ENCODE measurements around the gene WNT4. TPM values are rescaled to one million over a fixed set of nuclear protein-coding genes. Genes with fewer than 3 reads are reported as not detected.
A peak's percentile ranks its signal among the peaks of the same experiment; 100 is the strongest.

WNT4 gene
- total RNA-seq = 7.7 TPM

DNA sequence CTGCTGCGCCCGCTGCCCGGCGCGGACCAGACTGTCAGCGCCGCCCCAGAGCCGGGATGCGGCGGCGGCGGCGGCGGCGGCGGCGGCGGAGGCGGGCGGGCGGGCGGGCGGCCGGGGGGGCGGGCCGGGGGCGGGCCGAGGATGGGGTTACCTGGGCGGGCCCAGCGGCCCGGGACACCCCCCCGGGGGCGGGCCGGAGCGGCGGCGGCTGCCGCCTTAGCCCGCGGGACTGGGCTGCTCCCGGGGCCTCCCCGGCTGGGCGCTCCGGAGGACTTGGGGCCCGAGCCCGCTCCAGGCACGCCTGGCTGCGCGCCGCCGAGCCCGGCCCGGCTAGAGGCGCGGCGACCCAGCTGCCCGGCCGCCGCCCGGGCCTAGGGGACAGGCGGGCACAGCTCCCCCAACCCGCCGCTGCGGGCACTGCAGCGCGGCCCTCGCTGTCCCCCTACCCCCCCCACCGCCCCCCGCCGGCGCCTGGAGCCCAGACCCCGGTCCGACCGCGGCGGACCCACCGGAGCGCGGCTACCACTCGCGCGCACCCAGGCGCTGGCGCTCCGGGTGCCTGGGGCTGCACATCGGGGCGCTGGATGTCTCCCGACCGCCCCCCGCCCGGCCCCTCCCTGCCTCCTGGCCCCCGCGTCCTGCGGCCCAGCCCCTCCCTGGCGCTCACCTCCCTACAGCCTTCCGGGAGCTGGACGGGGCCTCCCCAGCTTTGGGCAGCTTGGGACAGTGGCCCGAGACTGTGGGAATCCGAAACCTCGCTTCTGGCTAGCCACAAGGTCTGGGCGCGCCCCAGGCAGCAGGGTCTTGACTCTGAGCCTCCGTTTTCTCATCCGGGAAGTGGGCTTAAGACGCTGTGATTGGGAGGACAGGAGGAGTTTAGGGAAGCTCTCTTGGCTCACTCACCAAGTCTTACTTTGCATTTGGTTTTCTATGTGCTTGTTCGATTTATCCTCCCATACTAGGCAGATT lies at the start of gene WNT4:
TSS of gene WNT4 (minus strand) at position 33 of the 969 bp plus-strand sequence. CDS start 175 bp downstream, outside the sequence.
- ATAC-seq = peak; percentile 77

DNA sequence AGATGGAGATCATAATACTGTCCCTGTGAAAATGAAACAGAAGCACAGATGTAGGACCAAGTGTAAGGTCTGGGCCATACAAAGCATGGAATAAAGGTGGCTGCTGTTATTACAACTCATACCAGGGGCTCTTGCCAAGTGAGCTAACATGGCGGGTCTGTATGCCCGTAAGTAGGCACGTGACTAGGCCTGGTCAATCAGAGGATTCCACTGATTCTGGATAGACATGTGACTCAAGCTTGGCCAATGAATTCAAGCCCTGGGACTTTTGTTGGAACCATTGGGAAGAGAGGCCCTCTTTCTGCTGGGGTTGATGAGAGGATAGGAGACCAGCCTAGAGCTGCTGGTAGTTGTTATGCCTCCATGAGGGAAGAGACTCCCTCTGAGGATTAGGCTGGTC lies 47.8 kb upstream of the WNT4 start:
- no peak for ATAC-seq

DNA sequence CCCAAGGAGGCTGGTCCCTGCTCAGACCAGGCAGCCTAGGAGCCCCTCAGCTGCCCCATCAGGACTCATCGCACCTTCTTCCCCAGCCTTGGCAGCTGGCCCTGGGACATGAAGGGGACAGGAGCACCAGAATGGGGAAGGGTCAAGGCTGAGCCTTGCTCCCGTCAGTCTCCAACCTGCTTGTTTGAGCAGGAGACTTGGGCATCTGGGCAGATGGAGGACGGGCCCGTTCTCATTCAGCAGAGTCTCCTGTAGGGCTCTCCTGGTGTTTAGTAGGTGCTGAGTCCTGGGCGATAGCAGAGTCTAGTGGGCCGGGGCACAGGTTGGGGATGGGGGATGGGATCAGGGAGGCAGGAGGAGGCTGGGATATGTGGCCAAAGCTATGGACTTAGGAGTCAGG lies 47.4 kb upstream of the WNT4 start:
- ATAC-seq = no peak

DNA sequence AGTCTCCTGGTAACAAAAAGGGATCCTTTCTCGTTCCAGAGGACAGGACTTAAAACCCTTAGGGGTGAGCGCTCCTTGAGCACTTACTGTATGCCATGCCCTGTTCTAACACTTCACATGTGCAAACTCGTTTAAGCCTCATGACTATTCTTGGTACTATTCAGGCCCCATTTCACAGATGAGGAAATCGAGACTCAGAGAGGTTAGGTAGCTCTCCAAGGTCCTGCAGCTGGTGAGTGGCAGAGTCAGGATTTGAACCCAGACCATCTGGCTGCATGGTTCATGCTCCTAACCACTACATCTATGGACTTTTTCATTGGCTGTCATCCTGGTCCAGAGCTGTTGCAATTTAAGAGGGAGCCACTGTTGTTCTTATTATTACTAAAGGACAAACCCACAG lies 46.7 kb upstream of the WNT4 start:
- no peak for ATAC-seq

DNA sequence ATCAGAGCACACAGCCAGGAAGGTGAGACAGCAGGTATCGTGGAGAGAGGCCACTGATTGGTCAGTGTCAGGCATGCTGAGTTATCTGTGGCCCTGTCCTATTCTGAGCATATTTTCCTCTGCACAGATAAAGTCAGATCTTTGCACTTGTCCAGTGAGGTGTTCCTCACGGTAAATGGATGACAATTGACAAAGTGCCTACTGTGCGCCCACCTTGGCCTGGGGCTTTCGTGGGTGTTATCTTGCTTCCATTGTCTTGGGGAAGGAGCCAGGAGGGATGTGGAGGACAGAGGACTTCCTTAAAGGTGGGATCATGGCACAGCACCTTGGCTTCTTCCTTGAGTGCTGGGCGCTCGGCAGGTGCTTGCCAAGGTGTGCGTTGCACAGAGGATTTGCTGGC lies 46.0 kb upstream of the WNT4 start:
- ATAC-seq = no peak

DNA sequence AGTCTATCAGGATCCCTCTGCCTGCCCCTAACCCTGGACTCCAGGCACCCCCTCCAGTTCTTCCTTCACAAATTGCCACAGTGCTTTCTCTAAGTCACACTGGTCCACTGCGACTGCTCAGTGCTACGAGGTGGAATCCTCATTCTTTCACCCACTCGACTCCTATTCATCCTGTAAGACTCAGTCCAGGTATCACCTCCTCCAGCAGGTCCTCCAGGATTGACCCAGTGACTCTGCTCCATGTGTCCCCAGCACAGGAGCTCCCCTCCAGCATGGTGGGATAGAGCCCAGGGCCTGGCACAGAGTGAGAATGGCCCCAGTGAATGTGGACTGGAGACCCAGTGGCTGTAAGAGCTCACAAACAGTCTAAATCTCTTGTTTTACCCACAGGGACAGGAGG lies 45.5 kb upstream of the WNT4 start:
- no peak for ATAC-seq

DNA sequence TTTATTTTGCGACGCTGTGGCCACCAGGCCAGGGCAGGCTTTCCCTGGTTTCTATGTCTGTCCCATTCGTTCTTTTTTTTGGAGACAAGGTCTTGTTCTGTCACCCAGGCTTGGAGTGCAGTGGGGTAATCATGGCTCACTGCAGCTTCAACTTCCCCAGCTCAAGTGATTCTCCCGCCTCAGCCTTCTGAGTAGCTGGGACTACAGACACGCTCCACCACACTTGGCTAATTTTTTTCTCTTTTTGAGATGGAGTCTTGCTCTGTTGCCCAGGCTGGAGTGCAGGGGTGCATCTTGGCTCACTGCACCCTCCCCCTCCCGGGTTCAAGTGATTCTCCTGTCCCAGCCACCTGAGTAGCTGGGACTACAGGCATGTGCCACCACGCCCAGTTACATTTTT lies 43.4 kb upstream of the WNT4 start:
- no peak for ATAC-seq

DNA sequence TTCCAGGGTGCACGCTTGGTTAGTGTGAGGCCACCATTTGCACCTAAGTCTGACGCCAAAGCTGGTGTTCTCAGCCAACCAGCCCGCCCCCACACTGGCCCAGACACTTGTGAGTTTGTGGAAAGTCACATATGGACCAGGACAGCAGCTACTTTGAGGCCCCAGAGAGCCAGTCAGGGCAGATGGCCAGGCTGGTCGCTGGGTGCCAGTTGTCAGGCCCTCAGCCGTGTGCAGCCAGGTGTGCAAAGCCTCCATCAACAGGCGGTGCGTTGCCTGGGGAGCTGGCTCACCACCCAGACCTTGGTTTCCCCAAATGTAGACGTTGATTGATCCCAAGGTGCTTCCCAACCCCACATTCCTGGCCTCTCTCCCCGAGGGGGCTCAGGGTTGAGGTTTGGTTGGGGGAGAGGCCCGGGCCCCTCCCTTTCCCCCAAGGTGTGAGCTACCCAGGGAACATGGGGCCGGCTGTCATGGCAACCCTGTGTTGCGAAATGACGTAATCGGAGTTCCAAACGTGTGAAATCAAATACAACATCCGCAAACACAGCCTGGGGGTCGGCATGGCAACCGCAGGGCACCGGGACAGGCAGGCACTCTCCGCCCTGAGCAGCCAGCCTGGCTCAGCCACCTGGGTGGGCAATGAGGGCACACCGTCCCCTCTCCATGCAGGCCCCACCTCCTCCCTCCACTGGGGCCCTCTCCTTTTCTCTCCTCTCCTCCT lies 42.2 kb upstream of the WNT4 start:
- ATAC-seq = no peak

DNA sequence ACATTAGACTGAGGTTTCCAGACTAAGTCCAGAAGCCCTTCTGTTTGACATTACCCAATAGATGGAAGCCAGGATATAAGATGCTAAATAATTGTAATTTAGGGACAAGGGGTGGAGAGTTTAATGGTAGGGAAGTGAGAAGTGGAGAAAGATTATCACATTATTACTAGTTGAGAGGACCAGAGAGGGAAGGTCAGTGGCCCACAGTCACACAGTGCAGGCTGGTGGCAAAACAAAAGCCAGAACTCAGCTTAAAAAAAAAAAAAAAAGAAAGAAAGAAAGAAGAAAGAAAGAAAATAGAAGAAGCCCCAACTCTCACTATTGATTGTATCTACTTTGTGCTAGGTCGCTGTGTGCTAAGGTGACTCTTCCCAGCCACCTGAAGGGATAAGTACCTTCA lies 41.6 kb upstream of the WNT4 start:
- ATAC-seq = no peak

DNA sequence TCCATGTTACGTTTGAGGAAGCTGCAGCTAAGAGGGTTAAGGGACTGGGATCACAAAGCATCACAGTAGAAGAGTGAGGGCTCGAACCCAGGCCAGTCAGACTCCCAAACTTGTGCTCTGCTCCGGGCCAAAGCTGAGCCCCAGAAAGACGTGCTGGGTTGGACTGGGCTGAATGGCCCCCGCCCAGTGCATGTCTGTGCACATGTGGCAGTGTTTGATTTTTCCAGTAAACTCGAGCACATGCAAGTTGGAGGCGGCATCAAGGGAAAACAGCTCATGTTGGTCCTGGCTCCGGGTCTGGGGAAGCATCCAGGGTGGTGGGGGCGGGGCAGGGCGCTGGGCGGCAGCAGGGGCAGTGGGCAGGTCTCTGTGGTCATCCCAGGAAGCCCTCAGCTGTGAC lies 39.8 kb upstream of the WNT4 start:
- peak; percentile 17 for ATAC-seq

DNA sequence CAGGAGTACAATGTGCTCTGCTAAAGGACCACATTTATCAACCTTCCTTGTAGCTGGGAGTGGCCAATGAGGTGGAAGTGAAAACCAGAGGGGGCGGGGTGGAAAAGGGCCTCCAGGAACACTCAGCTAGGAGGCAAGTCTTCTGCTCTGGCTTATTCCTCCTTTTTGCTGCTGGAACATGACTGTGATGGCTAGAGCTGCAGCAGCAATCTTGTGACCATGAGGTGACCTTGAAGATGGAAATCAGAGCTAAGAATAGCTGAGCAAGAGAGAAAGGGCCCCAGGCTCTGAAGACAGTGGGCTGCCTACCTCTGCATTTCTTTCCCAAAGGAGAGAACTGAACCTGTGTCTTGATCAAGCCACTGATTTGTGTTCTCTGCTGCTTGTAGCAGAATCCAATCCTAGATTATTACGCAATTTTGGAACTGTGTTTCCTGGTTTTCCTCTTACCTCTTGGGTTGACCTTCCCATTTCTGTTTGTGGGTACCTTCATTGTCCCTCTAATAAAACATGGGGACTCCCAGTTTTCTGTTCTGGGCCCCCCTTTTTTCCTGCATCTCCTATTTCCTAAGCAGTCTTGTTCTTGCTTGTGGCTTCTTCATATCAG lies 36.4 kb upstream of the WNT4 start:
- no peak for ATAC-seq

DNA sequence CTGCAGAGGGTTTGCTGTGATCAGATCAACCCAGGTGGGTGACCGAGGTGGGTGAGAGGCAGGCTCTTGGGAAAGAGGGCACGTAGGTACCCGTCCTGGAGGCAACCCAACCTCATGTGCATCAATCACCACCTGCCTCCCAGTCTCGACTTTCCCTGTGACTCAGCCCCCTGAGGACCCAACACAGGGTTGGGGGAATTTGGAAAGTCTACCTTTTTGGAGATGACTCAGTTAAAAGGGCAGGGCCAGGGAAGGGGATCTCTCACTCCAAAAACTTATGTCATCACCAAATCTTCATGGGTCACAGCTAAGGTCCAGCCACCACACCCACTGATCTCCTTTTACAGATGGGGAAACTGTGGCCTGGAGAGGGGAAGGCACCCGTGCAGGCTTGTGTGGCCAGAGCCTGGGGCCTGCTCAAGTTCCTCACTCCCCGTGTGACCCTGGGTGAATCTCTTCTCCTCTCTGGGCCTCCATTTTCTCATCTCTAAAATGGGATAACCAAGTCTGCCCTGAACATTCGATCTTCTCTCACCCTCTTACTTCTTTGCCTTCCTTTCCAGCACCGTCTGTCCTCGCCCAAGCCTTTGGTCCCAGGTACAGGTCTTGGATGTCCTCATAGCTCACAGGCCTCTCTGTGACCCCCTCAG lies 34.6 kb upstream of the WNT4 start:
- peak; percentile 63 for ATAC-seq

DNA sequence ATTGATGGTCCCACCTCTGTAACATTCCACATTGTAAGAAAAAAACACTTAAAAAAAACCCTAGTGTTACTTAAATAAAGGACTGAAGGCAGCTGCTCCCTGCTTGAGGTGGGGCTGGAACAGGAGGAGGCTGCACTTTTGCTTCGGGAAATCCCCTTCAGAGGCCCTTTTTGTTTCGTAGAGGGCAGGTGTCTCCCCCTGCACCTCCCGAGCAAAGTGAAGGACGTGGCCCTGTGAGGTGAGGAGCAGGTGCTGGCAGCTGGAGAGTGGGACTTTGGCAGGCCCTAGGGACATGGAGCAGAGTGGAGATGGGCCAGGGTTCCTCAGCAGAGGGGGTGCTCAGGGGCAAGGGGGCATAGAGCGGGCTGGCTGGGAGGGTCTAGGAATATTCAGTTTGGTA lies 33.4 kb upstream of the WNT4 start:
- no peak for ATAC-seq

DNA sequence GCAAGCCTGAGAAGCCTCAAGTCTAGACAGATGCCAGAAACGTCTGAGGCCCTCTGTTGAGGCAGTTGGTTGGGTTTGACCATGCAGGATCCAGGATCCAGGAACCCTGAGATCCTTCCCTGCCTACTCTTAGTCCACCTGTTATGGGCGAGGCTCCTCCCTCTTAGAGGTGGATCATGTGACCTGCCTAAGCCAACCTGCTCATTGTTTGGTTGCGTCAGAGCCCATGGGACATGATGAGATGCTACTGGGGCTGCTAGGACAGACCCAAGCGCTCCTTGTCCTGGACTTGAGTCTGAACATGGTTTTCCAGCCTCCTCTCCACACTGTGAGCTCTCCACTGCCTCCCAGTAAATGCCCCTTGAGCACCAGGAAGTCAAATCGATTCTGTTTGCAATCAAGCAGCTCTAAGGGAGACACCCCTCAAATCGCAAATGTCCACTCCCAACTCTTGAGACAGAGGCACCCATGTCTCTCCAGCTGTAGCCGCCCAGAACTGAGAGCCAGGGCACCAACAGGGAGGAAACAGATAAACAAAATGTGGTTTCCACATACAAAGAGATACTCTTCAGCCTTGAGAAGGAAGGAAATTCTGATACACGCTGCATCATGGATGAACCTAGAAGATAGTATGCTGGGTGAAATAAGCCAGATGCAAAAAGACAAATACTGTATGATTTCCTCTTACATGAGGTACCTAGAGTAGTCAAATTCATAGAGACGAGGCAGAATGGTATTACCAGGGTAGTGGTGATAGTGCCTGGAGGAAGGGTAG lies 31.7 kb upstream of the WNT4 start:
- no peak for ATAC-seq

DNA sequence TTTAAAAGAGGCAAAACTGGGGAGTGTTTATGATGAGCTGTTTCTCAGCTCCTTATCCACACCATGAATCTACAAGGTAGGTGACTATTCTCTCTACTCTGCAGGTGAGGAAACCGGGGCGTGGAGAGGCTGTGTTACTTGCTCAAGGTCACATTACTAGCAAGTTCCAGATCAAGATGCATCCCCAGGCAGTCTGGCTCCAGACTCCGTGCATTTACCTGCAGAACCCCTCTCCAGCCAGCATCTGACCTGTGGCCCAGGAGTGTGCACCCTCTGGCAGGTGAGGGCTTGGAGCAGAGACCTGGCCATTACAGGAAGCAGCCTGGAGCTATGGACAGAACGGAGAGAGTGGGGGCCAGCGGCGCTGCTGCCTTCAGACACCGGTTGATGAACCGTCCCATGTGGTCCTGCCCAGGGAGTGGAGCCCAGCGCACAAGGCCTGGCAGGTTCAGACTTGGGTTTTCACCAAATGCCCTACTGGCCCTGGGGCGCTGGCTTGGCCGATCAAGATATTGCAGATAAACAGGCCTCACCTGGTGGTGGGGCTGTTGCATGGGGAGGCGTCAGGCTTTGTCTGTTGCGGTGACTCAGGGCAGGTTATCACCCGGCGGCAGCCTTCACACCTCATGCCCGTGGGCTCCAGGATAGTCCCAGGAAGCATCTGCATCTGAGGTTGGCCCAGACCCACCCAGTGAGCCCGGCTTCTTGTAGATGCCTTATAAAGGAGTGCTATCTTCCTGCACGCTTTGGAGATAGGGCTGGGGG lies 29.2 kb upstream of the WNT4 start:
- peak; percentile 90 for ATAC-seq

DNA sequence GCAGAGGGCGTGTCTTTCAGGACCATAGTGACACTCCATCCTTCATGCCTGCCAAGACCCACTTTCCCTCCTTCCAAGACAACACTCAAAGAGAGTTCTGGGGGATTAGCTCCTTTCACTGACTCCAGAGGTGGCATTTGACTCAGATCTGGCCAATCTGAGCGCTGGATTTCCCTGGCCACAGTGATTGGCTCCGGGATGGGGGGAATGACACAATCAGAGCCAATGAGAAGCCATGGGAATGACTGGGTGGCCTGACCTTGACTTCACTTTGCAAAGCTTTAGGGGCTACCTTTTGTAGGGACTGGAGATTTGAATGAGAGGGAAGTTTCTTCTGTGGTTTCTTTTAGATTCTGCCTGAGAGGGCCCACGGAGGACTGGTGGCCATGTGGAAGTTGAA lies 26.9 kb upstream of the WNT4 start:
- no peak for ATAC-seq

DNA sequence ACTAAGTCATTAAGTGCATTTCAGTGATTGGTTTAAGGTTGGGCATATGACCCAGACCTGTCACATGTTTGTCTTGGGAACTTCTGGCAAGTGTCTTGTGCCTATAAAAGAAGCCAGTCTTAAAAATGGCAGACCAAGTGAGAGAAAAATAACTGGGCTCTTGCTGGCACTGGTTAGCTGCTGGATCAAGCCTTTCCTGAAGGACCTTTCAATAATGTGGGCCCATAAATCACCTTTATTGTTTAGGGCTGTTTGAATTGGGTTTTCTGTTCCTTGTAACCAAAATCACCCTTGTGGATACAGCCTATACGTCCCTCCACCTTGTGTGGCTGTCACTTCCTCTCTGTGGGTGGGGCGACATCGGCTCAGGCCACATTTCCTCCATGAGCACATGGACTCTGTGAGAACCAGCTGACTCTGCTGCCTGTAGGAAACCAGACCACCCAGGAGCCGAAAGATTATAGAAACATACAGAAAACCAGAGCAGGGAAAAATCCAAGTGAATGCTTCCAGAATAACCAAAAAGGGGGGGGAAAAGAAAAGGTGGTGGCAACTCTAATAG lies 25.6 kb upstream of the WNT4 start:
- no peak for ATAC-seq

DNA sequence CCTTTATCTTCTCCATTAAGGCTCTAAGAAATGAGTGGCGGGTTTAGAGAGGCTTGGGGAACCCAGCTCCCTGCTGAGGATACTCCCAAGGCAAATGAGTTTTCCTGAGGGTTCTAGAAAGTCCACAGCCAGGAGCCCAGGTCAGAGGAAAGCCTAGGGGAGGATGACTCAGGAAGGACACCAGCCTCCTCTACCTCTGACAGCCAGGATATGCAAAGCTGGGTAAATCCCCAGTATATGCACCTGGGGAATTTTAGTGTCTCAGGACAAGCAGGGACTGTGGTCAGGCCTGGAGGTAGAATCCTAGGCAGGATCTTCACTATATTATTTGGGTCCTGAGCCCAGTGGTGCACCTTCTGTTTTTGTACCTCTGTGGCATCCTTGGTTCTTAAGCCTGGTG lies 23.5 kb upstream of the WNT4 start:
- peak; percentile 55 for ATAC-seq

DNA sequence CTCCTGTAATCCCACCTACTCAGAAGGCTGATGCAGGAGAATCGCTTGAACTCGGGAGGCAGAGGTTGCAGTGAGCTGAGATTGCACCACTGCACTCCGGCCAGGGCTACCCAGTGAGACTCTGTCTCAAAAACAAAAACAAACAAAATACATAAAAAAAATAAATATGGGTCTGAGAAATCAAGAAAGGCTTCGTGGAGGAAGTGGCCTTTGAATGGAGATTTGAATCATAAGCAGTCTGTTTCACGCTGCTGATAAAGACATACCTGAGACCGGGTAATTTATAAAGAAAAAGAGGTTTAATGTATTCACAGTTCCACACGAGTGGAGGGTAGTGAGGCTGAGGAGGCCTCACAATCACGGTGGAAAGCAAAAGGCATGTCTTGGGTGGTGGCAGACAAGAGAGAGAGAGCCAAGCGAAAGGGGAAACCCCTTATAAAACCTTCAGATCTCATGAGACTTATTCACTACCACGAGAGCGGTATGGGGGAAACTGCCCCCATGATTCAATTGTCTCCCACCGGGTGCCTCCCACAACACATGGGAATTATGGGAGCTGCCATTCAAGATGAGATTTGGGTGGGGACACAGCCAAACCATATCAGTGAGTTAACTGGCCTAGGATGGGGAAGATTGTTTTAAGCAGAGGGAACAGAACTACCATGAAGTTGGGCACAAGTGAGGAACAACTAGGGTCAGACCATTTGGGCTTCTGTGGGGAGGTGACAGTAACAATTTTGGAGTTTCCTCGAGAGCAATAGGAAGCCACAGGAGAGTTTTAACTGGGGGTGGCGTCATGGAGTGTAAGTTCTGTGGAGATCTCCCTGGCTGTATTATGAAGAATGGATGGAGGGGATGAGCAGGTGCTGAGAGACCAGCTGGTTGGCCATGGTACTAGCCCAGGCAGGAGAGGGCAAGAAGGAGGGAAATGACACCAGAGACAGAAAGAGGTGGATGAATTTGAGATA lies 22.2 kb upstream of the WNT4 start:
- ATAC-seq = no peak

DNA sequence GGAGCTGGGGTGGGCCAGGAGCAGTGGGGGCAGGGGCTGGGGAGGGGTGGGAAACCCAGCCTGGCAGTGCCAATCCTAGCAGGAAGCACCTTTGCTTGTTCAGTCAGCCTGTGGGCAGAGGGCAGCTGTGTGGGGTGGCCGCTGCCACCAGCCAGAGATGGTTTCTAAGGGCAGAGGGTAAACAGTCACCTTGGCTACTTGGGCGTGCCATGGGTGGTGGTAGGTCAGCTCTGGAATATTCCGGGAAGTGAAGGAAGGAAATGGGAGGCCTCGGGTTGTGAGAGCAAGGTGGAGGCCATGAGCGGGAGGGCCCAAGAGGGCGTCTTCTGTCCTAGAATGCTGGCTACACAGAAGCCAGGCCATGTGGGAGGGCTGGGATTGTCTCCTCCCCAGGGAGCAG lies 20.7 kb upstream of the WNT4 start:
- no peak for ATAC-seq
